ENCODE measurements around the gene EPS8L2. TPM values are rescaled to one million over a fixed set of nuclear protein-coding genes. Genes with fewer than 3 reads are reported as not detected.

The EPS8L2 gene
- total and polyA plus RNA-seq, 2 of the 4 experiments (the other 2 are of a cell fraction) = 17.2 to 39.4 TPM

- intact Hi-C loops (cut with micrococcal nuclease) (no loop called here), in situ Hi-C loops (cut with MboI; ENCODE audit: low sequenced_read_pairs) (loop anchor here (5.0 kb wide), 1 partner anchor 77 kb away; no protein-coding TSS in a partner anchor), dilution Hi-C loops (cut with HindIII; ENCODE audit: low sequenced_read_pairs, unreplicated experiment) (no loop called here)
- no peak overlapping the region for H3K56ac ChIP-seq (ENCODE audit: extremely low read depth, insufficient read depth, low read length)
- H3K14ac ChIP-seq (replicated peaks; ENCODE audit: low read depth, low read length) = no peak overlapping the region
- H3K18ac ChIP-seq (ENCODE audit: low read depth, low read length) = no peak overlapping the region
- H3K36me3 ChIP-seq (ENCODE audit: control insufficient read depth, insufficient read depth, low read length) = peaks cover 24% of the 10 kb centered on the region
- no peak overlapping the region for H2BK120ac ChIP-seq (ENCODE audit: low read depth, low read length)
- H2BK15ac ChIP-seq (ENCODE audit: low read depth, low read length) = no peak overlapping the region
- ChIA-PET CTCF (no interaction called here), POLR2A (ENCODE audit: unreplicated experiment) (no interaction called here)
- H3K9me3 ChIP-seq (ENCODE audit: control insufficient read depth, insufficient read depth, low read length) = no peaks in the 10 kb centered on the region
- no peak overlapping the region for H2AK5ac ChIP-seq (ENCODE audit: low read depth, low read length)
- H2BK20ac ChIP-seq (ENCODE audit: low read depth, low read length) = no peak overlapping the region
- no peak overlapping the region for H4K8ac ChIP-seq (ENCODE audit: low read depth in 2 of 2, low read length in 2 of 2)
- no peak overlapping the region for H3K23ac ChIP-seq (ENCODE audit: low read depth, low read length)
- H3K27ac ChIP-seq (ENCODE audit: insufficient read depth, low read length) = no peak overlapping the region
- no peak overlapping the region for H3K4me2 ChIP-seq (ENCODE audit: low read depth, low read length)
- peaks cover 12 to 15% of the 10 kb centered on the region in 2 experiments; a peak in 2 of 4 replicates for H3K79me1 ChIP-seq (ENCODE audit: low read depth in 1 of 2, low read length in 2 of 2)
- H2BK5ac ChIP-seq (ENCODE audit: low read depth, low read length, poor library complexity, severe bottlenecking) = no peak overlapping the region
- no peak for ATAC-seq (ENCODE audit: low read depth)
- H3K9me1 ChIP-seq (ENCODE audit: insufficient read depth, low read length) = no peaks in the 10 kb centered on the region
- H3K4me1 ChIP-seq (ENCODE audit: control insufficient read depth, insufficient read depth, low read length) = no peaks in the 10 kb centered on the region
- H3K4me3 ChIP-seq (ENCODE audit: insufficient read depth, low read depth, low read length) = no peak overlapping the region
- DNase-seq = no peak
- TF ChIP-seq SMC3 (IDR thresholded peaks at IDR 0.05; ENCODE audit: low read depth, low read length) = no peak
- no peak for TF ChIP-seq ELK1 (IDR thresholded peaks at IDR 0.05; ENCODE audit: borderline replicate concordance, low read depth, low read length)
- no peak for TF ChIP-seq POLR2A (IDR thresholded peaks at IDR 0.05; ENCODE audit: low read depth, low read length)
- no peak for TF ChIP-seq CEBPB (IDR thresholded peaks at IDR 0.05; ENCODE audit: low read depth, low read length)
- TF ChIP-seq RFX5 (IDR thresholded peaks at IDR 0.05; ENCODE audit: low read depth, low read length) = no peak
- no peak for TF ChIP-seq MAZ (IDR thresholded peaks at IDR 0.05; ENCODE audit: borderline replicate concordance, low read depth, low read length)
- TF ChIP-seq NFE2L2 (IDR thresholded peaks at IDR 0.05; ENCODE audit: low read depth, low read length) = no peak
- no peak for TF ChIP-seq MAFK (IDR thresholded peaks at IDR 0.05; ENCODE audit: low read depth, low read length)
- no peaks in the 10 kb centered on the region for H3K27me3 ChIP-seq (ENCODE audit: control insufficient read depth, insufficient read depth, low read length)
- no peak overlapping the region for H3K4ac ChIP-seq (ENCODE audit: low read depth, low read length)
- BruUV-seq (replicated peaks) = no TSS peak
- no peak overlapping the region for H2AK9ac ChIP-seq (replicated peaks; ENCODE audit: low read depth, low read length, poor library complexity)
- no peak overlapping the region for H3K9ac ChIP-seq (ENCODE audit: low read depth, low read length)
- H2AFZ ChIP-seq (replicated peaks; ENCODE audit: low read length, poor library complexity) = no peak overlapping the region
- H4K20me1 ChIP-seq (ENCODE audit: insufficient read depth, low read length) = peaks cover 8% of the 10 kb centered on the region
- WGBS, 2 experiments (ENCODE audit: extremely low coverage in 2 of 2, insufficient read length in 1 of 2) = 91% methylated on average over 14 of the region's 19 CpGs; no CpG with 5 or more reads in 1 of the 2 experiments
- no peak overlapping the region for H4K91ac ChIP-seq (ENCODE audit: insufficient read depth, low read depth, low read length)
- H4K5ac ChIP-seq (ENCODE audit: low read depth, low read length) = no peak overlapping the region
Measured at GRCh38 chr11:660281-660680, 45.8 kb upstream of the EPS8L2 start.
